GM18870 (cell line): Measurements from ENCODE around the gene RPL14.
"Not testable (repeated sequence)": the region's sequence is repeated elsewhere in the genome, so short reads cannot be mapped to it uniquely, and the experiment has no call there.

Source experiments
- ATAC-seq: cut with Tn5 transposase; IDR thresholded peaks from one replicate; pipeline ENCODE4 v1.9.1; 2021; ENCODE audit warnings: moderate library complexity; ENCODE audit not compliant: unreplicated experiment

The RPL14 gene

DNA sequence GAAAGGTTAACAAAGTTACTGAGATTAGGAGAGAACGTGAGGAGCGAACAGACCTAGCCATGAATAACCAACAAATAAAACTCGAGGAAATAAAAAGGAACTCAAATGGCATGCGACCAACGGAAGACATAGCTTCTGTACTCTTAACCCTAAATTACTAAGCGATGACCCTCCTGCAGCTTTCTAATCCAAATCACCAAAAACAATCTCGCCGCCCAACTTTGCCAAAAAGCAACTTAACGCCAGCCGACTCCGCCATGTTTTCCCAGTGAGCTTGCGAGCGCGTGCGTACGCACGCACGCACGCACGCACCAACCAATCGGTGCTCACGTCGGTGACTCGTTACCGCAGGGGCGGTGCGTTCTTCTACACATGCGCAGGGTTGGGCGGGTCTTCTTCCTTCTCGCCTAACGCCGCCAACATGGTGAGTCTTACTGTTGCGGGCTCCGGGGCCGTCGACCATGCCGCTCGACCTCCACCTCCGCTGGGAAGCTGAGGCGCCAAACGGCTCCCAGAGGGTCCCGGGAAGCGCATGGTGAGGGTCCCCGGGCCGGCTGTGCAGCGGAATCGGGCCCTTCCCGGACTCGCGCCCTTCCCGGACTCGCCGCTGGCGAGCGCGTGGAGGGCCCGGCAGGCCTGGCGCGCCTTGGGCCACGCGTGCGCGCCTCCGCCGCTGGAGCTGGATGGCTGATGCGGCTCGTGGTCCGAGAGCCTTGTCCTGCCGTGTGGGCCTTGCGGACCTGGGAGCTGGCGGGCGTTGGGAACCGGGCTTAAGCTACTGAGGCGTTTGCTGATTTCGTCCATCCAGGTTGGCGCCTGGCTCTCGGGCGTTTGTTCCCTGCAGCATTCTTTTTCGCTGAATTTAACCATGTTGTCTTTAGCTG is at the start of gene RPL14:
Gene RPL14, plus strand, starts transcription at position 400 of the 884 bp plus-strand sequence. Its CDS starts 133 bp downstream, at position 533.
- peak; percentile 60 for ATAC-seq

DNA sequence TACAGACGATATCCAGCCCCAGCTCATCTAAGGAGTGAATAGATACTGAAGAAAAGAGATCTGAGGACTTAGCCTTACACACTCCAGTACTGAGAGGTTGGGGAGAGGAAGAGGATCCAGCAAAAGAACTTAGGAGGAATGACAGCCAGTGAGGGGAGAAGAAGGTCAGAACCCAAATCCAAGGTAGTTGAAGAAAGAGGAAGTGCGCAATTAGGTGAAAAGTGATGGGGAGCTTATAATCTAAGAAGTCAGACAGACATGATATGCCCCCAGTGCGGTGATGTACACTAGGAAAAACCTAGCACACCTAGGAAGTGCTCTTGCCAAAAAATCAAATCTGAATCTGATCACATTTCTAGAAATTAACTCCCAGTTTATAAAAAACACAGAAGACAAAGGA is 49.5 kb upstream of the RPL14 start:
- no peak for ATAC-seq

DNA sequence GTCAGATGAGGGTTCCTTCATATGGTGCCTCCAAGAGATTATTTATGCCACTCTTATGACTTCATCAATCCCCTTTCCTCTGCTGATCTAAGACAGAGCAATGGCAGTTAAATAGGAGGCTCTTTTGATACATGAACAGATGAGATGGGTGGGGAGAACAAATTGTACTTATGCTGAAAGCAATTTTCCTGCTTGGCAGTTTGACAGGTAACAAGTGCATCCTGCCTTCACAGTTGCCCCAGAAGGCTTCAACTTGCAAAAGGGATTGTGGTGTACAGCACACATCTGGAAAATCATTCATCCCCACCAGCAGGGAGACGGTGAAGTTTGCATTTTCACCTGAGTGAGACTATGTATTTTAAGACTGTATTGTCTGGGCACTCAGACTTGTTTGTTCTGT is 42.9 kb upstream of the RPL14 start:
- no peak for ATAC-seq

DNA sequence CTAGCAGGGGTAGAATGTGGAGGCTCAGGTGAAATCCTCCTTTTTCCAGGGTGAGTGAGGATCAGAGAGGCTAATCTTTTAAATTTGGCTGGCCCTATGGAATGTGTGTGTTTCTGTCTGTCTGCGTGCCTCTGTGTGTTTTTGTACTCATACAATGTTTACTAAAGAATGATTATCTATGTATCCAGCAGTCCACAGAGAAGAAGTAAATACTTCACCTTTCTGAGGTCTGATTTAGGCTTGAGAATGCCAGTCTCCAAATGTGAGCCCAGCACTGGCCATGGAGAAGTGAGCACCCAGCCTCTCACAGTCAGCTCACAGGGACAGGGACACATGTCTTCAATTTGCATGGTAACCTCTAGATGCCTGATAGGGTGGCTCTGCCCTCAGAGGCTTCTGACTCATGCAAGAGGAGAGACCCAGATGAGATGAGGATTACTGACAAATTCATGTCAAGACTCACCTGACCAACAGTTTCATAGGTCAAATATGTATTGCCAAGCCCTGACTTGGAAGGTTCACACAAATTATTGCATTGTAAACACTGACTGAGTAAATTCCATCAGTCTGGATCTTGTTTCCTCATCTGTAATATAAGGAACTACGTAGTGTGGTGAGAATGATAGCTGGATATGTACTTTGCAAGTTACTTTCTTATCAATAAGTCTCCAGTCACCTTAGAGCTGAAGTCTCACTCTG is 39.1 kb upstream of the RPL14 start:
- ATAC-seq, result no peak

DNA sequence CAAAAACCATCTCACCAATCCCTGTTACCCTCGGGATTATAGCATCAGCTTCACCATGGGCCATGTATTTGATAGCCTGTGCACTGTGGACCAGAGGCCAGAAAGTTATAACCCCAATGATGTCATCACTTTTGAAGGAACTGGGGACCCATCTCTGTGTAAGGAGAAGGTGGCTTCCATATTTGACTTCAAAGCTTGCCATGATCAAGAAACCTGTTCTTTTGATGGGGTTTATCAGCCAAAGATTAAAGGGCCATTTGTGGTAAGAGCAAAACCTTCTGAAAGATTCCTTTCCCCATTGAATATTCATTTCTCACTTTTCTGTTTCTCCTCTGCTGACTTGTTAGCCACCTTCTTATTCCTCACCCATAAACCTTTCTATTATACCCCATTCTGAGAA is 34.3 kb upstream of the RPL14 start:
- ATAC-seq, result no peak

DNA sequence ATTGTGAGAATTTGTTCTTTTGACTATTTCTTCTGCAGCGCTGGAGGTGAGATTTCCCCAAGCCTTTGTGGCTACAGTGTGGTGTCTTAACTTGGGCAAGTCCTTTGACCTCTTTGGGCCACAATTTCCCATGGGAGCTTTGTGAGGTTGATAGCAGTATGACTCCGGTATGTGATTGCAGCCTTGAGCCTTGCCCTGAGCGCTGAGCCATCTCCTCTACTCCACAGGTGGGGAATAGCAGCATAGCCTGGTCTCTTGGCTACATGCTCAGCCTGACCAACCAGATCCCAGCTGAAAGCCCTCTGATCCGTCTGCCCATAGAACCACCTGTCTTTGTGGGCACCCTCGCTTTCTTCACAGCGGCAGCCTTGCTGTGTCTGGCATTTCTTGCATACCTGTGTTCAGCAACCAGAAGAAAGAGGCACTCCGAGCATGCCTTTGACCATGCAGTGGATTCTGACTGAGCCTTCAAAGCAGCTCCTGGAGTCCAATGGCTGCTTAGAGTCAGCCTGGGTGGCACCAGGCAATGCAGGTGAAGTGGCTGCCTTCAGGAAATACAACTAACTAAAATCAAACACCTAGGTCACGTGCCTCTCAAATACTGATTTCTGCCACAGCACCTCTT is 30.0 kb upstream of the RPL14 start:
- no peak for ATAC-seq

DNA sequence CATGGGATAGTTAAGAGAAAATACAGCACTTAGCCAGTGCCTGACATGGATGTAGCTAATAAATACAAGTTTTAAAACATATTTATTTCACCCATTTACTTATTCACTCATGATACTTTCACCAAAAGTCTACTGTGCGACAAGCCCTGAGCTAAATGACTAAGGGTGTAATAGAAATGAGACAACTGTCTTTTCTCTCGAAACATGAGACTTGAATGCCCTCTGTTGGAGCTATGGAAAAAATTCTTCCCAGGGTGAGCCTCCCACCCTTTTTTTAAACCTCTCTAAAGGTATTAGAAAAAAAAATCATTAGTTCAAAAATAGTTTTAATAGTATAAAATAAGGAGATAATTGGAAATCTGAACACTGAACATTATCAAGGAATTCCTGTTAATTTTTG is 24.3 kb upstream of the RPL14 start:
- ATAC-seq, result no peak

DNA sequence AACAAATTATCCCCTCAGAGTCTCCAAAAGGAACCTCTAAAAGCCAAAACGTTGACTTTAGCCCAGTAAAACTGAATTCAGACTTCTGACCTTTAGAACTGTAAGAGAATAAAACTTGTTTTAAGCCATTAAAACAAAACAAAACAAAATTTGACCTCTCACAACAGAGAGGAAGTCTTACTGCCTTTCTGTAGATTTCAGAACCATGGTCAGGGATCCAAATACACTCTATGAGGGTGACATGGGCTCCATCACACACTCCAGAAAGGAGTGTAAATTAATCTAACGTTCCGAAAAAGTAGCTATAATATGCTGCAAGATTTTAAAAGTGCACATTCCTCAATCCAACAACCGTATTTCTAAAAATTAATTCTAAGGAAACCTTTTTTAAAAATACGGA is 19.2 kb upstream of the RPL14 start:
- no peak for ATAC-seq

DNA sequence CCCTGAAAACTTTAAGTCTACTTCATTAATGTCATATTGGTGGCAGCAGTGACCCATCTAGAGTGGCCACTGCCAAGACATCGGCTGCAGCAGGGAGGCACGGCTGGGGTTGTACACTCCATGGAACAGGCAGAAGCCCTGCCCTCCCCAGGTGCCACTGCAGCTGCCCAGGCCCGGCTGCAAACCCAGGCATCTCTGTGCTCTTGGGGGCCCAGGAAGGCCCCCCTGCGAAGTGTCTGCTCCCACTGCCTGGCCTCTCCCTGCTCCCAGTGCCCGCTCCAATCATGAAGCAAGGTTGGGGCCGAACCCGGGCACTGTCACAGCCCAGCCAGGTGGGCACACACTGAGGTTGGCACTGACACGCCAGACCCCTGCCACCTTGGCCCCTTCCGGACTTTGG is 12.1 kb upstream of the RPL14 start:
- no peak for ATAC-seq

DNA sequence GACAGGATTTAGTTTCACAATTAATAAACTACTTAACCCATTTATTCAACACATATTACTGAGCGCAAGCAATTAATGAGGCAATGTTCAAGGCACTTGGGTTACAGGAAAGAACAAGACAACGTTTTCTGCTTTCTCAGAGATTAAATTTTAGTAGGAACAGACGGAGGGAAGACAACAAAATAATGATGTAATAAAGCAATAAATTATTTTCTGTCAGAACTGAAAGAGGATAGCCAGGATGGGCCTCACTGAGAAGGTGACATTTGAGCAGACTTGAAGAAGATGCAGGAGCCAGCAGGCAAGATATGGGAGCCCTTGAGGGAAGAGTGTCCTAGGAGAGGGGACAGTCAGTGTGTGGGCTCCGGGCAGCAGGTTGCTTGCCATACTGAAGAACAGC is 11.3 kb upstream of the RPL14 start:
- ATAC-seq, result no peak

DNA sequence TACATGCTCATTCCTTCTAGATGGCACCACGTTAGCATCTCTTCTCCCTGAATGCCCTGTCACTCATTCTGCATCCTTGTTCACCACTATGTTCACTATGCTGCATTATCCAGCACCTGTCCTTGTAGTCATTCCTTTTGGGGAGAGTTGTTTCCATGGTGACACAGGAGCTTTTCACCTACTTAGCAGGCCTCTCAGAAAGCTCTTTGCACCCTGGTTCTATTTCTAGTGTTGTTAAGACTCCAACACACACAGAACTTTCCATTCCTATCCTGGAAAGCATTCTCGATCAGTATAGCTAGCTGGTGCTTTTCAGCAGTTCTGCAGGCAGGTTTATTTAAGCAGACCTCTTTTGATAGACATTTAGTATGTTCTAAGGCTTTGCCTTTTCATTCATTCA is 6.7 kb upstream of the RPL14 start:
- no peak for ATAC-seq

DNA sequence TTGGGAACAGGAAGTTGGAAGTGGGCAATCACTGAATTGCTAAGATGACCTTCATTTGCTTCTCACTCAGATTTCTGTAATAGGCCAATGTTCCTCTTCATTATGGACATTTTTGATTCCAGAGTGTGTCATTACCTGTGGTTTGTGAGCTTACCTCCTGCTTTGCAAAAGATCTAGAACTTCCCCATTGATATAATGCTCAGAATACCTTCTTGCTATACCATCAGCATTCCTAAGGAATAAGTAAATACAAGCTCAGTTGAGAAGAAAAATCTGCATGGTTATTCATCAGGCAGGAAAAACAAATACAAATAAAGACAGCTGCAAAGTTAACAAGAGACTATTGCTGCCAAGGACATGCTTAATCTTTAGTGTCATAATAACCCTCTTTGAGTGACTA is 5.6 kb upstream of the RPL14 start:
- no peak for ATAC-seq

DNA sequence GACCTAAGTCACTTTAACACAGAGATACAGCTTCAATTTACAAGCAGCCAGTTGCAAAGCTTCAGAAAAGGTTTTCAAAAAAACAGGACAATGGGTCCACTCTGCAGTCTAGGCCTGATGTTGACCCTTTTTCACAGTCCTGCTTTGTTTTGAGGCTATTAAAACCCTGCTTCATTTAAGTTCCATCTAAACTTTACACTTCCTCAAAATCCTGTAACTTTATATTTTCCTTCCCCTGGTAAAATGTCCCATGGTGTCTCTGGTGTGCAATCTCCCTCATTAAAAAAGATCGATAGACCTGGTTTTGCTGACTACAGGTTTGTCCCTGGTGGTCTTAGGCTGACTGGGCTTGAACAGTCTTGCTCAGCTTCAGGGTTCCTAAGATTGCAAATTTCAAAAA is 5.1 kb upstream of the RPL14 start:
- no peak for ATAC-seq

DNA sequence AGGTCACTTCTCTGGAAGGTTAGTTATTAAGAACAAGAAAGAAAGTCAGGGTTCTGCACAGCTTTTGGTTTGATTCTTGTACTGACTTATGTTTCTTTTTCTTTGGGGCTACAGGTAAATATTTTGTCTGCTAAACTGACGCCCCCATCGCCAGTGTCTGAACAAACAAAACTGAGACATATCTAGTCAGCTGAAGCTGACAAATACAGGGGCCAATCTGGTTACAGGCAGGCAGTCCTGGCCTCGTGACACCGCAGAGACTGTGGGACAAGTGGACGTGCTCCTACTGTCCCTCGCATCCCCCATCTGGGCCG is 4.6 kb upstream of the RPL14 start:
- no peak for ATAC-seq

DNA sequence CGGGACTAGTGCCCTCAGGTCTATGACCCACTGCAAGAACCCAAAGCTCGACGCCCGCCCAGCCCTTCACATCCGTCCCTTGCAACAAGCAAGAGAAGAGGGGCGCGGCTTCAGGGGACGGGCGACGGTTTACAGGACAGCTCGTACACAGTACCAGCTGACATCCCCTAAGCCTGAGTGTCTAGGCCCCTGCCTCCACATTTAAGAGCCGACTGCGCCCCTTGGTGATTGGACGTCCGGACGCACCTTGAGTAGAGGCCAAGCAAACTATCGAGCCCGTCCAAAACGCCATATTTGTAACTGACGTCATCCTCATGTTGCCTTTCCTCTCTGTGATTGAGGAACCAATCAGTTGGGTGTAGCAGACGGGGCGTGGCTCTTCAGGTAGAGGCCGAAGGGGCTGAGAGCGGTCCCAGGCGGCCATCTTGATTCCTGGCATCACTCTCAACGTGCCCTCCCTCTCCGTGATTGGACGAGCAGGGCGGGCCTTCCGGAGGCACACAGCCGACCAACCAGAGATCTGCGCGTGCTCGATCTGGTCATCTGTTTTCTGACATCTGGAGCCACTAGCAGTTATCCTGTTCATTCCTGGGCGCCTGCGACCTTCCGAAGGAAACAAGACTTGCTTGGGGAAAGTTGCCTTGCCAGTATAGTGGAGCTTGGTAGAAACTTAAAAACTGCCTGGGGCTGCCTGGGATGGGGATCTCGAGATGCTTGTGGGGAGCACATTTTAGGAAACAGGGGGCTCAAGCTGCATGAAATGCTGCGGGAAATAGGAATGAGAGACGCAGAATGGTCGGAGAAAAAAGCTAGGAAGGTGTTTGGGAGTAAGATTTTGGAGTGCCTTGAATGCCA is 4.0 kb upstream of the RPL14 start:
- peak; percentile 96 for ATAC-seq

DNA sequence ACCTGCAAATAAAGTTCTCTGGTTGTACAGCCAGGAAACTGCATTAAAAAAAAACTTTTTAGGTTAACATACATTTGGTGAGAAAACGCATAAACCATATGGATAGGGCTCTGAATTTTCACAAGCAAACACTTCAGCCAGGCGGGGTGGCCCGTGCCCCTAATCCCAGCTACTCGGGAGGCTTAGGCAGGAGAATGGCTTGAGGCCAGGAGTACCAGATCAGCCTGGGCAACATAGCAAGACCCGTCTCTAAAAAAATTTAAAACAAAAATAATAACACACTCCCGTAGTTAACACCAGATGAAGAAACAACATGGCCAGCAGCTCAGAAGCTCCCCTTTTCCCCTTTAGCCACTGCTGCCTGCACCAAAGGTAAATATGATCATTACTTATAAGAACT is 3.2 kb upstream of the RPL14 start:
- ATAC-seq, result no peak

DNA sequence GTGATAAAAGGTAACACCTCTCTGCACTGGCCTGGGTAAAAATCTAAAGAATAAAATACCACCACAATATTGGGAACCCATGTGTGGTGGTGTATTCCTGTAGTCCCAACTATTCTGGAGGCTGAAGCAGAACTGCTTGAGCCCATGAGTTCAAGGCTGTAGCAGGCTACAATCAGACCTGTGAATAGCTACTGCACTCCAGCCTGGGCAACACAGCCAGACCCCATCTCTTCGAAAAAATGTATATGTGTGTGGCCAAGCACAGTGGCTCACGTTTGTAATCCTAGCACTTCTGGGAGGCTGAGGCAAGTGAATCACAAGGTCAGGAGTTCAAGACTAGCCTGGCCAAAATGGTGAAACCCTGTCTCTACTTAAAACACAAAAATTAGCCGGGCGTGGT is 1.8 kb upstream of the RPL14 start:
- no peak for ATAC-seq

DNA sequence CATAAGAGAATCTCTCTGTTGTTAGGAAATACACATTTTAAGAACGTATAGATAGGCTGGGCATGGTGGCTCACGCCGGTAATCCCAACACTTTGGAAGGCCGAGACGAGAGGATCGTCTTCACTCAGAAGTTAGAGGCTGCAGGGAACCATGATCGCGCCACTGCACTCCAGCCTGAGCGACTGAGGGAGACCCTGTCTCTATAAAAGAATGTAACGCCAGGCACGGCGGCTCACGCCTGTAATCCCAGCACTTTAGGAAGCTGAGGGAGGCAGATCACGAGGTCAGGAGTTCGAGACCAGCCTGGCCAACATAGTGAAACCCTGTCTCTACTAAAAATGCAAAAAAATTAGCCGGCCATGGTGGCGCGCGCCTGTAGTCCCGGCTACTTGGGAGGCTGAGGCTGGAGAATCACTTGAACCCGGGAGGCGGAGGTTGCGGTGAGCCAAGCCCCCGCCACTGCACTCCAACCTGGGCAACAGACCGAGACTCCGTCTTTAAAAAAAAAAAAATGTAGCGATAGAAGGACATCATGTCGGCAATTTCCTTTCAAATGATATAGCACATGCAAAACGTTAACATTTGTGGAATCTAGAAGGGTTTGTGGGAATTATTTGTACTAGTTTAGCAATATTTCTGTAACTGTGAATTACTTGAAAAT is 730 bp upstream of the RPL14 start:
- ATAC-seq, result no peak

DNA sequence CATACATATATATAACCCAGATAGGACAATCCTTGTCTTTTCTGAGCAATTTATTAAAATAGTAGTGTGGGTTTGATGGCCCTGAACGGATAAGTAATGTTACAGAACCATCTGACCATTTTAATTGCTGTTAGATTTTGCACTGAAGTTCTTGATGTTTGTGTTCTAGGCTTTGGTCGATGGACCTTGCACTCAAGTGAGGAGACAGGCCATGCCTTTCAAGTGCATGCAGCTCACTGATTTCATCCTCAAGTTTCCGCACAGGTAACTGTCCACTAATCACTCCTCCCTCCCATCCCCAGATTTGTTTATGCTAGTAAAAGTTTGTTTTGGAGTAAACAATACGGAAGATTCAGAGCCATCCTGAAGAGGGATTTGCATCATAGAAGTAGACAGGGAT is 1.3 kb downstream of the RPL14 start:
- no peak for ATAC-seq

DNA sequence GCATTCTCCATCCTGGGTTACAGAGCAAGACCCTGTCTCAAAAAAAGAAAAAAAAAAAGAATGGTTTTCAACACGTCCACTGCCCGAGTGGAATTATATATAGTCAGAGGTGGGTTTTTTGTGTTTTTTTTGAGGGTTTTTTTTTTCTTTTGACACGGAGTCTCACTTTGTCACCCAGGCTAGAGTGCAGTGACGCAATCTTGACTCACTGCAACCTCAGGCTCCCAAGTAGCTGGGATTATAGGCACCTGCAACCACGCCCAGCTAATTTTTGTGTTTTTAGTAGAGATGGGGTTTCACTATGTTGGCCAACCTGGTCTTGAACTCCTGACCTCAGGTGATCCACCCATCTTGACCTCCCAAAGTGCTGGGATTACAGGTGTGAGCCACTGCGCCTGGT is 3.3 kb downstream of the RPL14 start:
- not testable (repeated sequence) for ATAC-seq

DNA sequence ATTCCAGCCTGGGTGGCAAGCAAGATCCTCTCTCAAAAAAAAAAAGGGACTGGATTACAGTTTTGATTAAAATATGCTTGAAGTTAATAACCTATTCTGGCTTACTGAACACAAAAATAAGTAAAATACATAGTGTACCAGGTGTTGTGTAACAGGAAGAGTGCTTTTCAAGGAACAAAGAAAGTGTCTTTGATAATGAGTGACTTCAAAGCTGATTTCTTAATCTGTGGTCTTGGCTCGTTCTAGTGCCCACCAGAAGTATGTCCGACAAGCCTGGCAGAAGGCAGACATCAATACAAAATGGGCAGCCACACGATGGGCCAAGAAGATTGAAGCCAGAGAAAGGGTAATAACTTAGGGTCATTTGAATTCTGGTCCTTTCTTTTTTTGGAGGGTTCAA is 4.0 kb downstream of the RPL14 start:
- no peak for ATAC-seq
